NCI-H146 treated with DMSO at 0.1 percent for 48 hours (cell line): Measurements from ENCODE around the gene NTSR1.

Experiments
- DNase-seq: peaks from one replicate; lab custom pipeline; 2025; ENCODE audit not compliant: unreplicated experiment; lab: John Stamatoyannopoulos, UW

The NTSR1 gene

GRCh38 chr20:62799036-62799435 is 90.4 kb downstream of the NTSR1 start:
- no peak for DNase-seq

- DNase-seq: no peak
Observed at GRCh38 chr20:62799459-62799858, 90.8 kb downstream of the NTSR1 start.

GRCh38 chr20:62799873-62800272 is 91.2 kb downstream of the NTSR1 start:
- DNase-seq: no peak

GRCh38 chr20:62800314-62801259 is 92.0 kb downstream of the NTSR1 start:
- no peak for DNase-seq

GRCh38 chr20:62801284-62802010 is 92.8 kb downstream of the NTSR1 start:
- no peak for DNase-seq

GRCh38 chr20:62802026-62802712 is 93.5 kb downstream of the NTSR1 start:
- DNase-seq: no peak

- DNase-seq: no peak
Observed at GRCh38 chr20:62804021-62804626, 95.5 kb downstream of the NTSR1 start.

- peak; percentile 23 for DNase-seq
Observed at GRCh38 chr20:62804627-62805154, 96.1 kb downstream of the NTSR1 start, which contains the start of gene OGFR. TSS of gene OGFR (plus strand) at chr20:62804835. CDS start at chr20:62804860, 25 bp downstream.

GRCh38 chr20:62805155-62805710 is 96.6 kb downstream of the NTSR1 start:
- DNase-seq: no peak

- DNase-seq: no peak
Observed at GRCh38 chr20:62805711-62806382, 97.2 kb downstream of the NTSR1 start.

GRCh38 chr20:62806383-62807050 is 97.9 kb downstream of the NTSR1 start:
- DNase-seq: no peak

- DNase-seq: no peak
Observed at GRCh38 chr20:62807444-62808210, 99.0 kb downstream of the NTSR1 start.

GRCh38 chr20:62808211-62808865 is 99.7 kb downstream of the NTSR1 start:
- no peak for DNase-seq

GRCh38 chr20:62809530-62810428 is 101.1 kb downstream of the NTSR1 start:
- DNase-seq: no peak

- DNase-seq: no peak
Observed at GRCh38 chr20:62811320-62811719, 102.7 kb downstream of the NTSR1 start.

- DNase-seq: no peak
Observed at GRCh38 chr20:62811720-62812119, 103.1 kb downstream of the NTSR1 start.
